HEK293 (cell line): ENCODE data around the gene CD55.

Experiments used
- CTCF ChIA-PET: fragments of 350-600 bp; formaldehyde crosslinking; extraction: SDS; loops from one replicate; lab custom pipeline; 2021; ENCODE audit warnings: antibody characterized with exemption; lab: Yijun Ruan, JAX
- POLR2A ChIA-PET: fragments of 300-600 bp; formaldehyde crosslinking; extraction: SDS; loops from one replicate; lab custom pipeline; 2020; ENCODE audit warnings: antibody characterized with exemption, inconsistent platforms; lab: Yijun Ruan, JAX
- H3K27ac ChIP-seq: fragments of 200-500 bp; sonication (Bioruptor generic); 2 replicates; pipeline ENCODE4 v1.5.1; 2014; ENCODE audit warnings: low read depth, low read length, control low read depth, inconsistent platforms; ENCODE audit errors: extremely low read depth
- H3K36me3 ChIP-seq, 2 experiments: fragments of 200-500 bp in 1 of 2; sonication (Bioruptor generic) in 1 of 2; 1 replicate in 1 of 2; 2 replicates in 1 of 2; pipeline ENCODE4 v1.5.1; 2014 to 2017; ENCODE audit warnings: inconsistent platforms in 2 of 2, low read length in 2 of 2; ENCODE audit not compliant: control insufficient read depth in 2 of 2, insufficient read depth in 1 of 2
- H3K4me1 ChIP-seq: fragments of 200-500 bp; sonication (Bioruptor generic); 2 replicates; pipeline ENCODE4 v1.5.1; 2014; ENCODE audit warnings: mild to moderate bottlenecking, low read length, inconsistent platforms; ENCODE audit not compliant: control insufficient read depth, insufficient read depth
- H3K4me3 ChIP-seq: 2 replicates; pipeline ENCODE4 v1.5.1; 2011; ENCODE audit warnings: low read depth, mild to moderate bottlenecking, control low read depth, low read length, moderate library complexity
- H3K9me3 ChIP-seq: fragments of 200-500 bp; sonication (Bioruptor generic); 2 replicates; pipeline ENCODE4 v1.5.1; 2014; ENCODE audit warnings: low read depth, low read length, inconsistent platforms; ENCODE audit not compliant: control insufficient read depth, insufficient read depth
- CTCF ChIP-seq: fragments of 450-650 bp; formaldehyde crosslinking; IDR thresholded peaks from 2 replicates; pipeline ENCODE4 v1.5.1; 2016; ENCODE audit warnings: missing biosample characterization, missing genetic modification characterization
- KLF10 ChIP-seq: fragments of 450-650 bp; IDR thresholded peaks from 2 replicates; pipeline ENCODE4 v1.5.1; 2018; ENCODE audit warnings: missing biosample characterization, mild to moderate bottlenecking, missing genetic modification characterization
- MZF1 ChIP-seq: fragments of 450-650 bp; formaldehyde crosslinking; IDR thresholded peaks from 2 replicates; pipeline ENCODE4 v1.5.1; 2017; ENCODE audit warnings: missing biosample characterization, missing genetic modification characterization, borderline replicate concordance
- PBX3 ChIP-seq: sonication (generic); formaldehyde crosslinking; IDR thresholded peaks from 2 replicates; pipeline ENCODE4 v1.8.1; 2022; ENCODE audit warnings: mild to moderate bottlenecking, moderate library complexity, missing genetic modification reagents
- SALL2 ChIP-seq: fragments of 450-650 bp; formaldehyde crosslinking; IDR thresholded peaks from 2 replicates; pipeline ENCODE4 v1.5.0; 2017; ENCODE audit warnings: missing biosample characterization, mild to moderate bottlenecking, missing genetic modification characterization, borderline replicate concordance
- ZBTB48 ChIP-seq: fragments of 450-650 bp; formaldehyde crosslinking; IDR thresholded peaks from 2 replicates; pipeline ENCODE4 v1.5.1; 2016; ENCODE audit warnings: missing biosample characterization, missing genetic modification characterization
- ZNF132 ChIP-seq: fragments of 450-650 bp; formaldehyde crosslinking; IDR thresholded peaks from 2 replicates; pipeline ENCODE4 v1.5.1; 2017; ENCODE audit warnings: missing biosample characterization, missing genetic modification characterization, borderline replicate concordance
- ZNF133 ChIP-seq: fragments of 450-650 bp; formaldehyde crosslinking; IDR thresholded peaks from 2 replicates; pipeline ENCODE4 v1.5.1; 2016; ENCODE audit warnings: missing biosample characterization, missing genetic modification characterization
- ZNF148 ChIP-seq: fragments of 450-650 bp; formaldehyde crosslinking; IDR thresholded peaks from 2 replicates; pipeline ENCODE4 v1.5.0; 2017; ENCODE audit warnings: missing biosample characterization, missing genetic modification characterization, borderline replicate concordance
- ZNF169 ChIP-seq: fragments of 450-650 bp; formaldehyde crosslinking; IDR thresholded peaks from 2 replicates; pipeline ENCODE4 v1.5.1; 2016; ENCODE audit warnings: missing biosample characterization, missing genetic modification characterization
- ZNF184 ChIP-seq: fragments of 450-650 bp; IDR thresholded peaks from 2 replicates; pipeline ENCODE4 v1.5.1; 2018; ENCODE audit warnings: missing biosample characterization, mild to moderate bottlenecking, missing genetic modification characterization
- ZNF221 ChIP-seq: fragments of 450-650 bp; formaldehyde crosslinking; IDR thresholded peaks from 2 replicates; pipeline ENCODE4 v1.5.1; 2017; ENCODE audit warnings: missing biosample characterization, missing genetic modification characterization, borderline replicate concordance
- ZNF26 ChIP-seq: fragments of 450-650 bp; formaldehyde crosslinking; IDR thresholded peaks from 2 replicates; pipeline ENCODE4 v1.5.1; 2016; ENCODE audit warnings: missing biosample characterization, missing genetic modification characterization
- ZNF292 ChIP-seq: fragments of 450-650 bp; formaldehyde crosslinking; IDR thresholded peaks from 2 replicates; pipeline ENCODE4 v1.5.1; 2016; ENCODE audit warnings: low read depth, missing biosample characterization, missing genetic modification characterization, borderline replicate concordance
- ZNF366 ChIP-seq: fragments of 450-650 bp; formaldehyde crosslinking; conservative IDR thresholded peaks from 2 replicates; pipeline ENCODE4 v1.5.1; 2016; ENCODE audit warnings: missing biosample characterization, missing genetic modification characterization
- ZNF404 ChIP-seq: fragments of 450-650 bp; formaldehyde crosslinking; IDR thresholded peaks from 2 replicates; pipeline ENCODE4 v1.5.1; 2017; ENCODE audit warnings: missing biosample characterization, missing genetic modification characterization
- ZNF473 ChIP-seq: fragments of 450-650 bp; formaldehyde crosslinking; IDR thresholded peaks from 2 replicates; pipeline ENCODE4 v1.5.1; 2017; ENCODE audit warnings: missing biosample characterization, missing genetic modification characterization
- ZNF48 ChIP-seq: fragments of 450-650 bp; formaldehyde crosslinking; IDR thresholded peaks from 2 replicates; pipeline ENCODE4 v1.5.1; 2016; ENCODE audit warnings: missing biosample characterization, missing genetic modification characterization
- ZNF530 ChIP-seq: fragments of 450-650 bp; formaldehyde crosslinking; IDR thresholded peaks from 2 replicates; pipeline ENCODE4 v1.5.1; 2016; ENCODE audit warnings: low read depth, missing biosample characterization, missing genetic modification characterization
- ZNF561 ChIP-seq: fragments of 450-650 bp; IDR thresholded peaks from 2 replicates; pipeline ENCODE4 v1.5.1; 2018; ENCODE audit warnings: missing biosample characterization, missing genetic modification characterization, borderline replicate concordance
- ZNF571 ChIP-seq: fragments of 450-650 bp; formaldehyde crosslinking; IDR thresholded peaks from 2 replicates; pipeline ENCODE4 v1.5.0; 2017; ENCODE audit warnings: missing biosample characterization, missing genetic modification characterization
- ZNF660 ChIP-seq: fragments of 450-650 bp; IDR thresholded peaks from 2 replicates; pipeline ENCODE4 v1.5.1; 2018; ENCODE audit warnings: missing biosample characterization, mild to moderate bottlenecking, missing genetic modification characterization
- ZNF837 ChIP-seq: fragments of 450-650 bp; formaldehyde crosslinking; IDR thresholded peaks from 2 replicates; pipeline ENCODE4 v1.5.1; 2016; ENCODE audit warnings: missing biosample characterization, missing genetic modification characterization
- ZNF843 ChIP-seq: fragments of 450-650 bp; formaldehyde crosslinking; IDR thresholded peaks from 2 replicates; pipeline ENCODE4 v1.5.1; 2016; ENCODE audit warnings: missing biosample characterization, missing genetic modification characterization
- ZSCAN18 ChIP-seq: fragments of 450-650 bp; formaldehyde crosslinking; IDR thresholded peaks from 2 replicates; pipeline ENCODE4 v1.5.1; 2016; ENCODE audit warnings: missing biosample characterization, missing genetic modification characterization

Gene CD55

GRCh38 chr1:207401578-207401977 is 80.1 kb downstream of the CD55 start:
- CTCF ChIA-PET, result interaction anchor here (0.7 to 1.6 kb wide), 6 partner anchors 10 to 484 kb away, joined by 3 to 7 read pairs (median 4); no protein-coding TSS in a partner anchor
- Histone ChIP-seq H3K27ac (no peak overlapping the region), H3K4me3 (no peak overlapping the region), H3K36me3 (no peaks in the 10 kb centered on the region), H3K9me3 (no peaks in the 10 kb centered on the region), H3K4me1 (no peaks in the 10 kb centered on the region)
- POLR2A ChIA-PET, result no interaction called here
- no peak for TF ChIP-seq SALL2 (tag by site-specific recombination)
- no peak for TF ChIP-seq ZNF366 (tag by site-specific recombination)
- TF ChIP-seq ZNF148, result no peak
- TF ChIP-seq ZNF169 (tag by site-specific recombination), result no peak
- no peak for TF ChIP-seq ZNF571
- no peak for TF ChIP-seq ZNF843 (tag by site-specific recombination)
- no peak for TF ChIP-seq ZNF48 (tag by site-specific recombination)
- no peak for TF ChIP-seq ZNF26
- TF ChIP-seq ZNF221 (tag by site-specific recombination), result no peak
- no peak for TF ChIP-seq ZNF561 (tag by site-specific recombination)
- TF ChIP-seq ZNF660, result no peak

GRCh38 chr1:207402744-207403143 is 81.3 kb downstream of the CD55 start:
- Histone ChIP-seq H3K4me3 (no peak overlapping the region), H3K9me3 (no peaks in the 10 kb centered on the region), H3K4me1 (no peaks in the 10 kb centered on the region), H3K27ac (no peak overlapping the region), H3K36me3 (no peaks in the 10 kb centered on the region)
- ChIA-PET CTCF (interaction anchor here (0.6 kb wide), 1 partner anchor 307 kb away, joined by 4 read pairs; no protein-coding TSS in a partner anchor), POLR2A (no interaction called here)
- TF ChIP-seq ZSCAN18 (tag by site-specific recombination) (no peak), MZF1 (no peak), PBX3 (CRISPR knock-in tag) (no peak), ZNF148 (no peak), ZNF404 (no peak), CTCF (no peak), ZNF292 (tag by site-specific recombination) (no peak), ZNF473 (tag by site-specific recombination) (no peak), ZBTB48 (tag by site-specific recombination) (no peak), ZNF837 (tag by site-specific recombination) (no peak), ZNF530 (tag by site-specific recombination) (no peak), ZNF133 (tag by site-specific recombination) (no peak), ZNF184 (tag by site-specific recombination) (no peak), KLF10 (no peak), ZNF132 (no peak), ZNF561 (tag by site-specific recombination) (no peak)
